Smooth muscle cell (in vitro differentiated cells): ENCODE results near the gene ENSA. TPM values are rescaled to one million over a fixed set of nuclear protein-coding genes. Genes with fewer than 3 reads are reported as not detected.

Source experiments
- DNase-seq: peaks from one replicate; lab custom pipeline; 2025; ENCODE audit not compliant: unreplicated experiment; lab: John Stamatoyannopoulos, UW
- H2AFZ ChIP-seq: fragments of 200-600 bp; sonication (generic); 2 replicates; pipeline ENCODE4 v1.6.0; 2016; ENCODE audit warnings: antibody characterized with exemption, low read depth, mild to moderate bottlenecking
- H3F3A ChIP-seq: fragments of 200-600 bp; sonication (generic); 2 replicates; pipeline ENCODE4 v1.6.0; 2017; ENCODE audit warnings: antibody characterized with exemption, low read depth
- H3K27ac ChIP-seq: fragments of 200-600 bp; sonication (generic); 2 replicates; pipeline ENCODE4 v1.5.1; 2016; ENCODE audit warnings: low read depth, mild to moderate bottlenecking
- H3K27me3 ChIP-seq: fragments of 200-600 bp; sonication (generic); 2 replicates; pipeline ENCODE4 v1.6.1; 2016; ENCODE audit warnings: low read depth, mild to moderate bottlenecking
- H3K36me3 ChIP-seq: fragments of 200-600 bp; sonication (generic); 2 replicates; pipeline ENCODE4 v1.5.1; 2016; ENCODE audit warnings: low read depth
- H3K4me1 ChIP-seq: fragments of 200-600 bp; sonication (generic); 2 replicates; pipeline ENCODE4 v1.5.1; 2016; ENCODE audit warnings: low read depth
- H3K4me2 ChIP-seq: fragments of 200-600 bp; sonication (generic); 2 replicates; pipeline ENCODE4 v1.6.0; 2016; ENCODE audit warnings: mild to moderate bottlenecking
- H3K4me3 ChIP-seq: fragments of 200-600 bp; sonication (generic); 2 replicates; pipeline ENCODE4 v1.5.1; 2016; ENCODE audit warnings: mild to moderate bottlenecking
- H3K79me2 ChIP-seq: fragments of 200-600 bp; sonication (generic); 2 replicates; pipeline ENCODE4 v1.6.0; 2016; ENCODE audit warnings: low read depth, mild to moderate bottlenecking
- H3K9ac ChIP-seq: fragments of 200-600 bp; sonication (generic); 2 replicates; pipeline ENCODE4 v1.6.0; 2016; ENCODE audit warnings: low read depth
- H3K9me3 ChIP-seq: fragments of 200-600 bp; sonication (generic); replicated peaks from 2 replicates; pipeline ENCODE4 v1.5.1; 2016; ENCODE audit warnings: low read depth
- H4K20me1 ChIP-seq: fragments of 200-600 bp; sonication (generic); 2 replicates; pipeline ENCODE4 v1.6.0; 2016; ENCODE audit warnings: low read depth
- CTCF ChIP-seq: fragments of 200-600 bp; sonication (generic); IDR thresholded peaks from 2 replicates; pipeline ENCODE4 v1.5.1; 2017; ENCODE audit warnings: borderline replicate concordance, mild to moderate bottlenecking, antibody characterized with exemption; ENCODE audit not compliant: insufficient read depth, poor library complexity, severe bottlenecking
- WGBS: methylation state at CpG from one replicate; pipeline ENCODE4 v1.1.7; 2016; ENCODE audit warnings: low lambda C conversion rate; 5-methylcytosine and 5-hydroxymethylcytosine counted together
- polyA plus RNA-seq: library from polyadenylated mRNA; unstranded; fragments of >200 nt; fragmentation: Nextera tagmentation; extraction: Ambion mirVana; gene quantifications from 2 replicates; pipeline ENCODE4 v1.2.1, GENCODE V29; 2016
- total RNA-seq: library from RNA; depleted of rRNA; stranded (reverse); fragments of >200 nt; gene quantifications from 2 replicates; pipeline ENCODE4 v1.2.3, GENCODE V29; 2014

The ENSA gene
- total and polyA plus RNA-seq, 2 experiments from 2014 or later = 31.3 to 63.5 TPM

GRCh38 chr1:150612014-150612345, 17.4 kb downstream of the ENSA start:
- DNase-seq = no peak
- H3K9ac ChIP-seq = peak overlapping the region; percentile 85
- no peak overlapping the region for H2AFZ ChIP-seq
- peak overlapping the region; percentile 54 for H3K4me2 ChIP-seq
- H3K4me3 ChIP-seq = no peak overlapping the region
- 92% methylated on average over 3 of the region's 3 CpGs for WGBS
- no peak for TF ChIP-seq CTCF
- H3K36me3 ChIP-seq = no peaks in the 10 kb centered on the region
- H3K79me2 ChIP-seq = peaks cover 18% of the 10 kb centered on the region
- H3K4me1 ChIP-seq = peaks cover 17% of the 10 kb centered on the region
- H3K27ac ChIP-seq = peak overlapping the region; percentile 96
- H4K20me1 ChIP-seq = no peaks in the 10 kb centered on the region
- no peaks in the 10 kb centered on the region for H3K9me3 ChIP-seq
- no peaks in the 10 kb centered on the region for H3K27me3 ChIP-seq
- H3F3A ChIP-seq = peaks cover 43% of the 10 kb centered on the region

- Histone ChIP-seq H2AFZ (no peak overlapping the region), H3K27ac (peak overlapping the region; percentile 96), H3K27me3 (no peaks in the 10 kb centered on the region), H3K36me3 (no peaks in the 10 kb centered on the region), H3K9me3 (no peaks in the 10 kb centered on the region), H3K4me2 (no peak overlapping the region), H3K79me2 (peaks cover 18% of the 10 kb centered on the region), H4K20me1 (no peaks in the 10 kb centered on the region), H3K4me1 (peaks cover 17% of the 10 kb centered on the region), H3F3A (peaks cover 38% of the 10 kb centered on the region), H3K9ac (peak overlapping the region; percentile 85), H3K4me3 (no peak overlapping the region)
- no peak for DNase-seq
- 96% methylated on average over 4 of the region's 4 CpGs for WGBS
- TF ChIP-seq CTCF = no peak
These were observed 18.8 kb downstream of the ENSA start for GRCh38 chr1:150610576-150610975.

GRCh38 chr1:150609732-150610131, 19.7 kb downstream of the ENSA start:
- WGBS = 59% methylated on average over 2 of the region's 2 CpGs
- H3K79me2 ChIP-seq = peaks cover 18% of the 10 kb centered on the region
- no peak for DNase-seq

More at GRCh38 chr1:150609732-150610131, 19.7 kb downstream of the ENSA start:
- peaks cover 21% of the 10 kb centered on the region for H3K4me1 ChIP-seq
- H3K4me2 ChIP-seq = peak overlapping the region; percentile 11
- H4K20me1 ChIP-seq = no peaks in the 10 kb centered on the region
- no peak overlapping the region for H2AFZ ChIP-seq
- H3K27ac ChIP-seq = peak overlapping the region; percentile 96
- peak overlapping the region; percentile 60 for H3K9ac ChIP-seq
- H3K36me3 ChIP-seq = no peaks in the 10 kb centered on the region
- no peak for TF ChIP-seq CTCF
- no peaks in the 10 kb centered on the region for H3K27me3 ChIP-seq
- H3K9me3 ChIP-seq = no peaks in the 10 kb centered on the region
- H3F3A ChIP-seq = peaks cover 30% of the 10 kb centered on the region
- no peak overlapping the region for H3K4me3 ChIP-seq
